Measurements from ENCODE around the gene NIPSNAP2. TPM values are rescaled to one million over a fixed set of nuclear protein-coding genes. Genes with fewer than 3 reads are reported as not detected.
A peak's percentile ranks its signal among the peaks of the same experiment; 100 is the strongest.
"Not testable (repeated sequence)": the region's sequence is repeated elsewhere in the genome, so short reads cannot be mapped to it uniquely, and the experiment has no call there.

NIPSNAP2 gene
- polyA plus RNA-seq, 3 donors = 112 to 136 (median 118) TPM

GRCh38 chr7:55973747-55974250 lies 9.4 kb downstream of the NIPSNAP2 start:
- no peak for DNase-seq (ENCODE audit: low read depth in 3 of 3, low spot score in 2 of 3)

- DNase-seq (ENCODE audit: low read depth in 3 of 3, low spot score in 2 of 3) = no peak
Measured at GRCh38 chr7:55975988-55976633, 11.7 kb downstream of the NIPSNAP2 start.

DNA sequence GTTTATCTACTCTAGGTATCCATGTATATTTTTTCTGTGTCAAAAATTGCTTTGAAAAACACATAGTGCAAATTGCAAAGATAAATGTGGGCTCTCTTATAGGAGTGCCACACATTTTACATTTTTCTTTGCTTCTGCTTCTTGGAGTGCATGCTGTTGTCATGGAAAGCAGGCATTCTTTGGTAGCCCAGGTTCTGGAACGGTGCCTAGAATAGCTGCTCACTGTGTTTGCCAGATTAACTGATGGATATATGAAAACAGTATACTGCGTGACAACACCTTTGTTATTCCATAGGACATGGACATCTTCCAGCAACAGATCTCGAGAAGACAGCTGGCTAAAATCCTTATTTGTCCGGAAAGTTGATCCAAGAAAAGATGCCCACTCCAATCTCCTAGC lies 13.4 kb downstream of the NIPSNAP2 start:
- no peak for DNase-seq (ENCODE audit: low read depth in 3 of 3, low spot score in 2 of 3)

DNA sequence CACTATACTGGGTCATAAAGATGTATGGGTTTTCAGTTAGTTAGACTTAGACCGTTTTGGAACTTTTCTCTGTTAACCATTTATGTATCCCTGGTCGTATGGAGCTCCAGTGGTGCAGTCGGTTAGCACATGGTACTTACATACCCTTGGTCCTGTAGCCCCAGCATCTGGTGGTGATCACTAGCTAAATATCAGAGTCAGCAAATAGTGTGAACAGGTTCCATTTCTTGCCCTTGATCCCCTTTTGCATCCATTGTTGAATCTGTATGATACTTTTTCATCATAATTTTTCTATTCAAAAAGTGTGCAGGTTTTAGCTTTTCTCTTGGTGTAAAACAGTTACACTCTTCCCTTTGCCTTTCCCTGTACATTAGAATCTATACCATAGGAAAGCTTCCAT lies 15.9 kb downstream of the NIPSNAP2 start:
- no peak for DNase-seq (ENCODE audit: low read depth in 3 of 3, low spot score in 2 of 3)

DNA sequence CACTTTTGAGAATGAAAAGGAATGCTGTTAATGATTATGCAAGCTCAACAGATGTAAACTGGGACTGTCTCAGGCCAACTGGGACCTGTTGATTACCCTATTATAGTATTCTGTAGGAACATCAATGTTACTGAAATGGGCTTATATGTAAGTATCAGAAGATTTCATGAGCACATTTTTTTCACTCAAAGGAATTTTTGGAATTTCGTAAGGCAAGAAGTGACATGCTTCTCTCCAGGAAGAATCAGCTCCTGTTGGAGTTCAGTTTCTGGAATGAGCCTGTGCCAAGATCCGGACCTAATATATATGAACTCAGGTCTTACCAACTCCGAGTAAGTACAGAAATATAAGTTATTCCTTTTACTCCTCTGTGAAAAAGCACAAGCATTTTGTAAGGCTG lies 19.2 kb downstream of the NIPSNAP2 start:
- DNase-seq (ENCODE audit: low read depth in 3 of 3, low spot score in 2 of 3) = no peak

DNA sequence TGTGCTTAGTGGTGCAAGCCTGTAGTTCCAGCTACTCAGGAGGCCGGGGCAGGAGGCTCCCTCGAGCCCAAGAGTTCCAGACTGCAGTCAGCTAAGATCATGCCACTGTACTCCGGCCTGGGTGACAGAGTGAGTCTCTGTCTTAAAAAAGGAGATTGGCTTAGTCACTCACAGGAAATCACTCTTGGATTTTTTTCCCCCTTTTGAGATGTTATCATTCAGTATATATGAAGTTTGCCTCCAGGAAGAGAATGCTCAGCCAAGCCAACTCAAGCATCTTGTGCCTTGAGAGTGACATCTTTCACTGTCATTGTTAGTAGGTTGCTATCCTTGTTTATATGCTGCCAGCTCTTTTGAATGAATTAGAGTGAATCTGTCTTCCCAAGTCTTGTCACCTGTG lies 28.0 kb downstream of the NIPSNAP2 start:
- DNase-seq (ENCODE audit: low read depth in 3 of 3, low spot score in 2 of 3) = no peak

- DNase-seq (ENCODE audit: low read depth in 3 of 3, low spot score in 2 of 3) = no peak
Measured at GRCh38 chr7:55996856-55997500, 32.6 kb downstream of the NIPSNAP2 start.

GRCh38 chr7:56003749-56004148 lies 39.4 kb downstream of the NIPSNAP2 start:
- DNase-seq (ENCODE audit: low read depth in 3 of 3, low spot score in 2 of 3) = no peak

- DNase-seq (ENCODE audit: low read depth in 3 of 3, low spot score in 2 of 3) = no peak
Measured at GRCh38 chr7:56007167-56007652, 42.8 kb downstream of the NIPSNAP2 start.

- no peak for DNase-seq (ENCODE audit: low read depth in 3 of 3, low spot score in 2 of 3)
Measured at GRCh38 chr7:56007891-56008290, 43.5 kb downstream of the NIPSNAP2 start.

DNA sequence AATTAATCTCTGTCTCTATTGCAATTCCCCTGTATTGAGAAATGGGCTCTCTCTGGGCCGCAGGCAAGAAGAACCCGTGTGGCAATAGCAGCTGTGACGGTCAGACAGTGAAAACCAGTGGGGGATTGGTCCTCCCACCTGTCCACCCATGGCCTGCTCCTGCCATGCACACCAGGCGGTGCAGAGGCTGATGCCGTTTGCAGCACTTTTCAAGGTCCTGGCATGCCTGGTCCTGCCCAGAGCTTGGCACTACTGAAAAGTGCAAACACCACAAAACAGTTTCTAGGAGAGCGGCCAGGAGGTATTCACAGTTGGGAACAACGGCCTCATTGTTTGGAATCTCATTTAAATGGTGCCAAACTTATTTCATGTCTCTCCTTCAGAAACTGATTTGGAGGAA lies 45.3 kb downstream of the NIPSNAP2 start:
- DNase-seq (ENCODE audit: low read depth in 3 of 3, low spot score in 2 of 3) = no peak

- not testable (repeated sequence) for DNase-seq (ENCODE audit: low read depth in 3 of 3, low spot score in 2 of 3)
Measured at GRCh38 chr7:56017015-56017414, 52.6 kb downstream of the NIPSNAP2 start.

GRCh38 chr7:56019501-56019900 lies 55.1 kb downstream of the NIPSNAP2 start:
- no peak for DNase-seq (ENCODE audit: low read depth in 3 of 3, low spot score in 2 of 3)

GRCh38 chr7:56023500-56023899 lies 59.1 kb downstream of the NIPSNAP2 start:
- DNase-seq (ENCODE audit: low read depth in 3 of 3, low spot score in 2 of 3) = no peak

DNA sequence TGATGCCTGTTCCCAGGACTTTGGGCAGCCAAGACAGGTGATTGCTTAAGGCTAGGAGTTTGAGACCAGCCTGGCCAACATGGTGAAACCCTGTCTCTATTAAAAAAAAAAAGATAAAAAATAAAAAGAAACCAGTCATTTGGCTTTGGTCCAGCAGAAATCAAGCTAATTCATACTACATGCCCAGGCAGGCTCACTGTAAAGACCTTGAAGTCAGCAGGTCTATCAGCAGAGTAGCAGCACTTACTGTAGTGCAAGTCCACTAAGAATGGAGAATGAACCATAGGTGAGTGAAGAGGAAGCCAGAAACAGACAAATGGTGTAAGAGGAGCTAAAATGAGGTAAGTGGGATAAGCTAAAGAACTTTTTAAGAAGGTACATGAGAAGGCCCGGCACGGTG lies 62.2 kb downstream of the NIPSNAP2 start:
- DNase-seq (ENCODE audit: low read depth in 3 of 3, low spot score in 2 of 3) = no peak

GRCh38 chr7:56028942-56029630 lies 64.7 kb downstream of the NIPSNAP2 start:
- DNase-seq (ENCODE audit: low read depth in 3 of 3, low spot score in 2 of 3) = no peak

DNA sequence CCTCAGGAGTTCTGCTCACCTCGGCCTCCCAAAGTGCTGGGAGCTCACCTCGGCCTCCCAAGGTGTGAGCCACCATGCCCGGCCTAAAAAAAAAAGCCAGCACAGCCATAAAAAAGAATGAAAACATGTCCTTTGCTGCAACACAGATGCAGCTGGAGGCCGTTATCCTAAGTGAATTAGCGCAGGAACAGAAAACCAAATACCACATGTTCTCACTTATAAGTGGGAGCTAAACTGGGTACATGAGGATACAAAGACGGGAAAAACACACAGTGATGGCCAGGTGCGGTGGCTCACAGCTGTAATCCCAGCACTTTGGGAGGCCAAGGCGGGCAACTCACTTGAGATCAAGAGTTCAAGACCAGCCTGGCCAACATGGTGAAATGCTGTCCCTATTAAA lies 66.0 kb downstream of the NIPSNAP2 start:
- DNase-seq (ENCODE audit: low read depth in 3 of 3, low spot score in 2 of 3) = no peak

DNA sequence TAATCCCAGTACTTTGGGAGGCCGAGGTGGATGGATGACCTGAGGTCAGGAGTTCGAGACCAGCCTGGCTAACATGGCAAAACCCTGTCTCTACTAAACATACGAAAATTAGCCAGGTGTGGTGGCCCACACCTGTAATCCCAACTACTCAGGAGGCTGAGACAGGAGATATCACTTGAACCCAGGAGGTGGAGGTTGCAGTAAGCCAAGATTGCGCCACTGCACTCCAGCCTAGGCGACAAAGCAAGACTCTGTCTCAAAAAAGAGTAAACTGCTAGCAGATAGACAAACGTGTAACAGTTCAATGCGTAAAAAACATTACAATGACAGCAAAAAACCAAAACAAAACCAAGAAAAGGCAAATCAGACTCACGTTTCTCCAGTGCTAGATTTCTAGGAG lies 67.2 kb downstream of the NIPSNAP2 start:
- DNase-seq (ENCODE audit: low read depth in 3 of 3, low spot score in 2 of 3) = not testable (repeated sequence)

- not testable (repeated sequence) for DNase-seq (ENCODE audit: low read depth in 3 of 3, low spot score in 2 of 3)
Measured at GRCh38 chr7:56032578-56032977, 68.2 kb downstream of the NIPSNAP2 start.

DNA sequence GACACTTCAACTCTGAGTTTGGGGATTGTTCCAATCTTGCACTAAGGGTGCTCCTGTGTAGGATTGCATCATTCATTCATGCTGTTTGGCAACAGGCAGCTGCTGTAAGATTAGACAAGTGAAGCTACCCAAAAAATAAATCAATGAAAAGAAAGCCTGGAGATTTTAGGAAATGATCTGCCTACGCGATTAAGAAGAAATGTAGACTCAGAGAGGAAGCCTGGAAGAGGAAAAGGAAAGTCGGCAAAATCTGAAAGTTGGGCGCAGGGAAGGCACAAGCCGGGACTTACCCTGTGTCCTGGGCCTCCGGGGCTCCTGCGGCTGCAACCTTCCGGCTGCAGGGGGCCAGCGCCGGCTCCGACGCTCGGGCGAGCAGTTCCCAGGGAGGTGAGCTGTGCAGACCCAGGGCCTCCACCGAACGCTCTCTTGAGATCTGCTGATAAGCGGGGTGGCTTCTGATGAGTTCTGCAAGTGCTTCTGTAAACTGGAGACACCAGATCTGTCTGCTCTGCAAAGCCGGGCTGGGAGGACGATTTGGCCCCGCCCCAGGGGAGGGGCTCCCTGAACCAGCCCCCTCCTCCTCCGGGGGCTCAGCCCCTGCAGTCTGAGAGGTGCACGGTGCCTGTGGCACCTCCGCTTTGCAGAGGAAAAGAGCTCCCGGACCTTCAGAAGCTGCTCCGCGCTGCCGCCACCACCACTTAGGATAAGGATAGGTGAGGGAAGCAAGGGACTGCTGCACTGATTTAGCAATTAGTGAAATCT lies 69.5 kb downstream of the NIPSNAP2 start:
- peak in 1 of 3 donors; percentile 58 for DNase-seq (ENCODE audit: low read depth in 3 of 3, low spot score in 2 of 3)

DNA sequence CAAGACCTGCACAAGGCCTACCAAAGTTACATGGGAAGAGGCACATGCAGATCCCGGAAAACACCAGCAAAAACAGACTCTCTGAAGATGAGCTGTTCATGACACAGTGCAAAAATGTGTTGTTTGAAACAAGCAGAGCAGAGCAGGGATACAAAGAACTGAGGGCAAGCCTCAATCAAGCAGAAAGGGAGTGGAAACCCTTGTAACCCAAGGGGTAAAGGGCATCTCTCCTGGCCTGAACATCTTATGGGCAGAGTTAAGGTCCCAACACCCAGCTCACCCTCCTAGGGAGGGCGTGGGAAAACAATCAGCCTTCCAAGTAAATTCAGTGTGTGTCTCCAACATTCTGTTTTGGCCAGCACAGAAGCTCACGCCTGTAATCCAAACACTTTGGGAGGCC lies 76.3 kb downstream of the NIPSNAP2 start:
- no peak for DNase-seq (ENCODE audit: low read depth in 3 of 3, low spot score in 2 of 3)
